HepG2 (cell line): ENCODE measurements around the gene CARMIL1. TPM values are rescaled to one million over a fixed set of nuclear protein-coding genes. Genes with fewer than 3 reads are reported as not detected.
A peak's percentile ranks its signal among the peaks of the same experiment; 100 is the strongest.

Experiments used
- CHD2 ChIP-seq: IDR thresholded peaks from 2 replicates; pipeline ENCODE4 v1.6.1; 2011; ENCODE audit warnings: low read depth, low read length, improper control_type of control experiment
- FOXC1 ChIP-seq: sonication (generic); formaldehyde crosslinking; IDR thresholded peaks from 2 replicates; pipeline ENCODE4 v1.8.0; 2022; ENCODE audit warnings: mild to moderate bottlenecking, missing genetic modification reagents, borderline replicate concordance
- FOXM1 ChIP-seq: sonication (generic); formaldehyde crosslinking; IDR thresholded peaks from 2 replicates; pipeline ENCODE4 v1.5.0; 2020; ENCODE audit warnings: missing genetic modification reagents
- HNF4G ChIP-seq, 2 experiments: sonication (generic) in 1 of 2; formaldehyde crosslinking in 1 of 2; IDR thresholded peaks; 2 replicates each; pipeline versions ENCODE4 v1.4.0 to v1.6.1; 2011 to 2020; ENCODE audit warnings: borderline replicate concordance in 2 of 2, low read depth in 2 of 2, mild to moderate bottlenecking in 2 of 2, low read length in 1 of 2, missing genetic modification reagents in 1 of 2, moderate library complexity in 1 of 2
- HNRNPH1 ChIP-seq: fragments of 200-400 bp; formaldehyde crosslinking; optimal IDR thresholded peaks from 2 replicates; pipeline ENCODE3; 2017; ENCODE audit warnings: mild to moderate bottlenecking, low read depth, low read length
- KDM5B ChIP-seq: sonication (generic); formaldehyde crosslinking; IDR thresholded peaks from 2 replicates; pipeline ENCODE4 v1.4.0; 2020; ENCODE audit warnings: missing genetic modification reagents, mild to moderate bottlenecking, borderline replicate concordance
- LCORL ChIP-seq, 2 experiments: fragments of 450-650 bp in 1 of 2; sonication (generic) in 1 of 2; formaldehyde crosslinking in 1 of 2; IDR thresholded peaks; 2 replicates each; pipeline versions ENCODE4 v1.5.0 to v1.6.1; 2017 to 2020; ENCODE audit warnings: antibody characterized with exemption in 1 of 2, missing genetic modification reagents in 1 of 2
- MAZ ChIP-seq, 2 experiments: sonication (generic) in 1 of 2; formaldehyde crosslinking in 1 of 2; IDR thresholded peaks; 2 replicates each; pipeline versions ENCODE4 v1.5.0 to v1.6.1; 2012 to 2020; ENCODE audit warnings: low read depth in 2 of 2, mild to moderate bottlenecking in 2 of 2, borderline replicate concordance in 1 of 2, improper control_type of control experiment in 1 of 2, low read length in 1 of 2, missing genetic modification reagents in 1 of 2, moderate library complexity in 1 of 2
- MNT ChIP-seq: fragments of 450-650 bp; IDR thresholded peaks from 2 replicates; pipeline ENCODE4 v1.6.1; 2016
- NFE2L1 ChIP-seq: sonication (generic); formaldehyde crosslinking; IDR thresholded peaks from 2 replicates; pipeline ENCODE4 v1.4.0; 2020; ENCODE audit warnings: missing genetic modification reagents, mild to moderate bottlenecking, borderline replicate concordance
- PRDM4 ChIP-seq: sonication (generic); formaldehyde crosslinking; IDR thresholded peaks from 2 replicates; pipeline ENCODE4 v1.9.0; 2021; ENCODE audit warnings: missing genetic modification reagents, borderline replicate concordance
- RBM39 ChIP-seq: fragments of 200-400 bp; formaldehyde crosslinking; IDR thresholded peaks from one replicate; pipeline ENCODE4 v1.6.1; 2018; ENCODE audit warnings: antibody characterized with exemption, mild to moderate bottlenecking, low read depth, low read length; ENCODE audit not compliant: poor library complexity, severe bottlenecking
- RXRA ChIP-seq: sonication (generic); formaldehyde crosslinking; IDR thresholded peaks from 2 replicates; pipeline ENCODE4 v1.5.1; 2020; ENCODE audit warnings: missing genetic modification reagents
- SCMH1 ChIP-seq: sonication (generic); formaldehyde crosslinking; IDR thresholded peaks from 2 replicates; pipeline ENCODE4 v1.9.0; 2021; ENCODE audit warnings: missing genetic modification reagents, mild to moderate bottlenecking, borderline replicate concordance
- SIN3B ChIP-seq: fragments of 150-350 bp; IDR thresholded peaks from 2 replicates; pipeline ENCODE4 v1.6.1; 2014; ENCODE audit warnings: low read length
- SIX1 ChIP-seq: sonication (generic); formaldehyde crosslinking; IDR thresholded peaks from 2 replicates; pipeline ENCODE4 v1.4.0; 2020; ENCODE audit warnings: missing genetic modification reagents, borderline replicate concordance
- SOX5 ChIP-seq: IDR thresholded peaks from 2 replicates; pipeline ENCODE4 v1.6.1; 2016; ENCODE audit warnings: borderline replicate concordance
- SP5 ChIP-seq: IDR thresholded peaks from 2 replicates; pipeline ENCODE4 v1.6.1; 2016; ENCODE audit warnings: low read depth, borderline replicate concordance
- SSRP1 ChIP-seq: IDR thresholded peaks from 2 replicates; pipeline ENCODE4 v1.6.1; 2016; ENCODE audit warnings: control low read depth
- SYNCRIP ChIP-seq: fragments of 200-400 bp; formaldehyde crosslinking; IDR thresholded peaks from 2 replicates; pipeline ENCODE4 v1.6.1; 2018; ENCODE audit warnings: mild to moderate bottlenecking, low read depth, low read length; ENCODE audit not compliant: insufficient read depth
- YY1 ChIP-seq: IDR thresholded peaks from 2 replicates; pipeline ENCODE4 v1.6.1; 2011; ENCODE audit warnings: low read length, low read depth, moderate library complexity, mild to moderate bottlenecking; ENCODE audit not compliant: insufficient read depth, insufficient replicate concordance
- ZBTB7B ChIP-seq: sonication (generic); formaldehyde crosslinking; IDR thresholded peaks from 2 replicates; pipeline ENCODE4 v1.4.0; 2020; ENCODE audit warnings: missing genetic modification reagents
- ZNF34 ChIP-seq: sonication (generic); formaldehyde crosslinking; IDR thresholded peaks from 2 replicates; pipeline ENCODE4 v1.4.0; 2020; ENCODE audit warnings: mild to moderate bottlenecking, missing genetic modification reagents, borderline replicate concordance
- polyA plus RNA-seq, 8 experiments: library from polyadenylated mRNA; depleted of rRNA in 3 of 8; stranded (reverse) in 7 of 8; unstranded in 1 of 8; fragments of >200 nt; fragmentation: Illumina TruSeq in 4 of 8; extraction: Trizol in 4 of 8; gene quantifications; 2 replicates each; pipeline versions ENCODE4 v1.2.1 to v1.2.3, GENCODE V29; 2011 to 2016; ENCODE audit warnings: low read depth in 4 of 8, missing spikeins in 1 of 8, mixed read lengths in 1 of 8; ENCODE audit not compliant: insufficient read depth in 1 of 8
- total RNA-seq, 5 experiments: library from RNA; depleted of rRNA; stranded (reverse); fragments of >200 nt; fragmentation: Illumina TruSeq; extraction: Trizol; gene quantifications; 2 replicates each; pipeline ENCODE4 v1.2.3, GENCODE V29; 2016; ENCODE audit warnings: low read depth in 1 of 5

CARMIL1 gene
- total and polyA plus RNA-seq, 2 of the 13 experiments (the other 11 are each of a cell fraction or from before 2014, with no cell fraction given) = 1.8 to 2.6 TPM

GRCh38 chr6:25270559-25270958, 8.6 kb upstream of the CARMIL1 start (continued):
- peak; percentile 97 for TF ChIP-seq SOX5 (CRISPR knock-in tag)
- no peak for TF ChIP-seq MAZ (IDR thresholded peaks at IDR 0.05; ENCODE audit: borderline replicate concordance, low read depth, low read length)
- TF ChIP-seq MAZ (CRISPR knock-in tag; IDR thresholded peaks at IDR 0.05; ENCODE audit: low read depth) = no peak
- 0 out of 2 replicates have a peak, but pooled peaks have one; percentile 63 for TF ChIP-seq ZBTB7B (CRISPR knock-in tag)
- TF ChIP-seq SCMH1 = no peak
- TF ChIP-seq RBM39 = no peak
- TF ChIP-seq SP5 (CRISPR knock-in tag) = peak; percentile 60; the same call in 1 of the 2 replicates
- no peak for TF ChIP-seq HNRNPH1
- TF ChIP-seq SYNCRIP = no peak
- TF ChIP-seq CHD2 = no peak
- TF ChIP-seq NFE2L1 (CRISPR knock-in tag) = no peak
- TF ChIP-seq SIN3B = no peak
- no peak for TF ChIP-seq FOXM1
- TF ChIP-seq LCORL (IDR thresholded peaks at IDR 0.05) = no peak
- peak; percentile 59; the same call in 1 of the 2 replicates for TF ChIP-seq LCORL (CRISPR knock-in tag; IDR thresholded peaks at IDR 0.05)
- TF ChIP-seq MNT = no peak
- TF ChIP-seq ZNF34 (CRISPR knock-in tag) = no peak
- peak; percentile 82; the same call in 1 of the 2 replicates for TF ChIP-seq SIX1 (CRISPR knock-in tag)
- TF ChIP-seq FOXC1 = no peak
- TF ChIP-seq RXRA (CRISPR knock-in tag) = no peak
- TF ChIP-seq PRDM4 (CRISPR knock-in tag) = no peak
- no peak for TF ChIP-seq SSRP1 (CRISPR knock-in tag)
- TF ChIP-seq KDM5B (CRISPR knock-in tag) = no peak
- no peak for TF ChIP-seq HNF4G (IDR thresholded peaks at IDR 0.05; ENCODE audit: borderline replicate concordance, low read depth, low read length)
- TF ChIP-seq HNF4G (CRISPR knock-in tag; IDR thresholded peaks at IDR 0.05; ENCODE audit: borderline replicate concordance, low read depth) = no peak
- TF ChIP-seq YY1 = no peak
